HG03469 (cell line): ENCODE measurements around the gene KSR1.

Source experiments
- ATAC-seq: cut with Tn5 transposase; IDR thresholded peaks from one replicate; pipeline ENCODE4 v1.9.1; 2021; ENCODE audit warnings: mild to moderate bottlenecking, moderate library complexity, moderate number of reproducible peaks; ENCODE audit not compliant: unreplicated experiment

The KSR1 gene

DNA sequence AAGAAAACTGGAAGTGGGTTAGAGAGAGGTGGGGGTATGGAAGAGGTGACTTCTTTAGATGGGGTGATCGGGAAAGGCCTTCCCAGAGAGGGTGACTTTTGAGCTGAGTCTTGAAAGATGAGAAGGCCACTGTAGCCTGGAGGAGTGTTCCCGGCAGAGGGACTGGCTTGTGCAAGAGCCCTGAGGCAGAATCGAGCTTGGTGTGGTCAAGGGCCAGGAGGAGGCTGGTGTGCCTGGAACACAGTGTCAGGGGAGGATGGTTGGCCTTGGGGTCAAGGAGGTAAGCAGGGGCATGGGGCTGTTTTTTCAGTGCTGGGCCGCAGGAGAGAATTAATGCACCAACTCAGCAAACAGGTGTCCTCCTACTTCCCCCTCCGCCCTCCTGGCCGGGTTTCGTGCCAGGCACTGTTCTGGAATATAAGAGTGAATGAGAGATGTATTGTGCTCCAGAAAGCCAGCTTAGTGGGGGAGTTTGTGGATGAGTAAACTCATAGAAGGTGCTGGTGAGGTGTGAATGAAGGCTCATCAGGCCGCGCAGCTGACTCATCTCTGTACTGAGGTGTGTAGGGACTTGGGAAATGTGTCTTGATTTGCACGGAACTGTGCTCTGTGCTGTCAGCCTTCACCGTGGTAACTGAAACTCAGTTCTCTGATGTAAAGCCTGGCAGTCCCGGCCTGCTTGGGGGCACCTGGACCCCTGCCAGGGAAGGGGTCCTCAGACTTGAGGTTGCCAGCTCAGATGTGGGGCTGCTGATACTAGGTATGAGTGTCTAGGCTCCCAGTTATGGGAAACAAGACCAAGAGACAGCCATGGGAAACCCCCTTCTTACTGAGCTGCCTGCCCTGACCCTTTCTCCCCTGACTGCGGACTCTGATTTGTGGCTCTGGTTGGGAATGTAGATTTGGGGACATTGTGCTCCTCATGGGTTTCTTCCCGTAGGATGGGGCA is 15.3 kb downstream of the KSR1 start:
- peak; percentile 60 for ATAC-seq

DNA sequence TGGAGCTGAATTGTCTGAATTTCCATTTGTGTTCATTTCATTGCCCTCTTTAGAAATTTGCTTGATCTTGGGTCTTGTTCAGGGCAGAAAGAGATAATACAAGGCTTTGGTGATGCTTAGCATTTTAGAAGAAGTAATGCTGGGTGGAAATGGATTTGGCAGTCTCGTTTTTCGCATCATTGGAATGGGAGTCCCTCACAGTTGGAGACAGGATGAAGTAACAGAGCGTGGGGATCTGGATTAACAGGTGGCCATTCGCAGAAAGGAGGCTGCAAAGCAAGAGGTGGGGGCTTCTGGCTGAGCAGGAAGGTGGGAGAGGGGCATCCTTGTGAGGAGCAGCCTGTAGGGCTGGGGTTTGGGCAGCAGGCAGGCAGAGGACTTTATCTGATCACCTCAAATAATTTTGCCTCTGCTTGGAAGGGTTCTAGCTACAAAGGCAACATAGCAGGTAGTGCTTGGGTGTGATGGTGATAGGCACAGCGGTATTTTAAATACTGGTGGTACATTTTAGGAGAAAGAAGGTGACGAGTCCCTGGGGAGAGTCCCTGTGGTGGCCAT is 17.0 kb downstream of the KSR1 start:
- ATAC-seq = no peak

DNA sequence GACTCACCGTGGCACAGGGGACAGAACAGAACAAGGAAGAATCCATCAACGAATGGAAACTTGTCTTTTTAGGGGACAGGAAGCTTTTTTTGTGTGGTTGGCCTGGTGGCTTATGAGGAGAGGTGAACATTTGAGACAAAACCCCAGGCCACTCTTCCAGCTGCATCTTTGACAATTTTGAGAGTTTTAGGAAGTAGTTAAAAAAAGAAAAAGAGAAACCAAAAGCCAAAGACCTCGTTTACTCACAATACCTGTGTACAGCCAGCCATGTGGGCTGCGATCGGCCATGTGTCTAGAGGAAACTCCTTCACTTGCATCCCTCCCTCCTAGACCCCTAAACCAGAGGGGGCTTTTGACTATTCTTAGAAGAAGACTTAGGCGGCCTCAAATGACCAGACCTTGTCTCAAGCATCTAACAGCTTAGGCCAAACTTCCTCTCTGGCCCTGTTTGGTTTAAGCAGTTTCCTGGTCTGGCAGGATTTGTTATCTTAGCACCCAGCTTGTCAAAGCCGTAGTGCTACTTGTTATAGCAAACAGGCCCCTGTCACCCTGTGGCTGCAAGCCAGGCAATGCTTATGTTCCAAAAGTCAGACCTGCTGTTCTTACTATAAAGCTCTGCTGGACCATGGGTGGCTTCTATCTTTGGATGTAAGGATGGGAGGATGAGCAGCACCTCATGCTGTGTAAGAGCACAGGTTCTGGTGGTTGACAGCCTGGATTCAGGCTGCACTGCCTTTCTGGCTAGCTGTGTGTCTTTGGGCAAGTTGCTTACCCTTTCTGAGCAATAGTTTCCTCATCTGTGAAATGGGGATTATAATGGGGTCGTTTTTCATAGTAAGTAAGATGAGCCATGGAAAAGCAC is 17.7 kb downstream of the KSR1 start:
- ATAC-seq = peak; percentile 26

DNA sequence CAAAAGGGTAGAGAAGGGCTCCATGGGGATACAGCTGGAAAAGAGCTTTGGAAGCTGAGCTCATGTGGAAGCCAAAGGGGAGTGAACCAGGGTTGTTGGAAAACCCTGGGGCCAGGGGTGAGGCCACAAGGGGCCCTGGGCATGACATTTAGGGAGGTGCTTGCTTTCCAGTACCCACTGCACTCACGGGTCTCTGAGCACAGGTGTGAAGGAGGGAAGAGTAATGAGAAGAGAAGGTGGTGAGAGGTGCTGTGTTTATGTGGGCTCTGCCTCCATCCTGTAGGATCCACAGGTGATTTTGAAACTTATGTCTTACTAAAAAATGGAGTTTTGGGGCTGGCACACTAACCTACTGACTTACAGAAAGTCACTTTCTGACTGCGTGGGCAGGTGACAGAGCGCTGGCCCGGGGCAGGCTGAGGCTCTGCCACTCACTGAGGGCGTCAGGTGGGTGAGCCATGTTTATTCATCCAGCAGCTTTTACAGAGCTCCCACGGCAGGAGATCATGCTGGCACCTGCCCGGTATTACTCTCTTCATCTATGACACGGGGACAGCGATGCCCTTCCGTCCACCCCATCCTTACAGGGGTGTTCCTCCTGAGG is 18.9 kb downstream of the KSR1 start:
- ATAC-seq = no peak

DNA sequence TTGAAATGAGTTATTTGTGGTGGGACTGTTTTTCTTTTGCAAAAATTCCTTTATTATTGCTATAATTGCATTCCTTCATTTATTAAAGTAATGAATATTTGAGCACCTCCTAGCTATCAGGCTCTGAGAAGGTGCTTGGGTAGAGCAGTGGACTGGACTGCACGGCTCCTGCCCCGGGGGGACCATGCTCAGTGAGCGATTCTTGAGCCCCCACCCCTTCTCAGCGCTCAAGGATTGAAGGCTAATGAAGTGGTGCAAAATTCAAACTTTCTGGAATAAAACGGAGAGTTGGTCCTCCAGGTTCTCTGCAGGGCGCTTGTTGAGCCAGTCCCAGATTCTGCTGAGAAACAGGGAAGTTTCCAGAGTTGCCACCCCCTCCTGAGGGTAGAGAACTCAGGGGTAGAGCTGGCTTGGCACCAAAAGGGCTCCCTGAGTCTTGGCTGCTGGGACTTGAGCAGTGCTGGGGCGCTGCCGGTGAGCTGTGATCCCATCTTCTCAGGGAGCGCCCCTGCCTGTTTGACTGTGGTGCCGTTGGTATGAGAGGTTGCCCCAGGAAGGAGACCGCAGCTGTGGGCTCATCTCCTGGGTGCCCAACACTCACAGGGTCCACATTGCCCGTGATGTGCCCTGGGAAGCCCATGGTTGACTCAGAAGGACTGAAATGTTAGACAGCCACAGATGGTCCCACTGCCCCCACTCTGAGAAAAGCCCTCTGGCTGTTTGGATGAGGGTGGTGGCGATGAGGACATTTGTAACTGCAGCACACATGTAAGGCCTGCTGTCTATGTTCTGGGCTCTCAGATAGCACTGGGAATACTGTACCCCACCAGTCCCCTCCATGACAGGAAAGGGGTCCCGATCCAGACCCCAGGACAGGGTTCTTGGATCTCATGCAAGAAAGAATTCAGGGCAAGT is 20.0 kb downstream of the KSR1 start:
- no peak for ATAC-seq

DNA sequence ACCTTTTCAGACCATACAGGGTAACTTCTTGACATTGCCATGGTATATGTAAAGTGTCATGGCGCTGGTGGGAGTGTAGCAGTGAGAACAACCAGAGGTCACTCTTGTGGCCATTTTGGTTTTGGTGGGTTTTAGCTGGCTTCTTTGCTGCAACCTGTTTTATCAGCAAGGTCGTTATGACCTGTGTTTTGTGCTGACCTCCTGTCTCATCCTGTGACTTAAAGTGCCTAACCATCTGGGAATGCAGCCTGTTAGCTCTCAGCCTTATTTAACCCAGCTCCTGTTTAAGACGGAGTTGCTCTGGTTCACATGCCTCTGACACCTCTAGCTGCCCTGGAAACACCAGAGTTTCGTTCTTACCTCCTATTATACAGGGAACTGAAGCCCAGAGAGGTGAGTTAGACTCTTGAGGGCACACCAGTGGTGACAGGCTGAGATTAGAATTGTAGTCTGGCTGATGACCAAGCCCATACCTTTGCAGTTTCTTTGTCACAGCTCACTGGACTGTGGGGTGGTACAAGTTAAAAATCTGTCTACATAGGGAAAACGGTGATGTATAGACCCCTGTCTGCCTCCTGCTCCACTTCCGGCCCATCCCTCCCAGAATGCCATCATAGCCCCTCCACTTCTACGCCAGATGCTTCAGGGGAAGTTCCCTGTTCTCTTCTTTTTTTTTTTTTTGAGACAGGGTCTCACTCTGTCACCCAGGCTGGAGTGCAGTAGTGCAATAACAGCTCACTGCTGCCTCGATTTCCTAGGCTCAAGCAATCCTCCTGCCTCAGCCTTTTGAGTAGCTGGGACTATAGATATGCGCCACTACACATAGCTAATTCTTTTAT is 21.0 kb downstream of the KSR1 start:
- no peak for ATAC-seq

DNA sequence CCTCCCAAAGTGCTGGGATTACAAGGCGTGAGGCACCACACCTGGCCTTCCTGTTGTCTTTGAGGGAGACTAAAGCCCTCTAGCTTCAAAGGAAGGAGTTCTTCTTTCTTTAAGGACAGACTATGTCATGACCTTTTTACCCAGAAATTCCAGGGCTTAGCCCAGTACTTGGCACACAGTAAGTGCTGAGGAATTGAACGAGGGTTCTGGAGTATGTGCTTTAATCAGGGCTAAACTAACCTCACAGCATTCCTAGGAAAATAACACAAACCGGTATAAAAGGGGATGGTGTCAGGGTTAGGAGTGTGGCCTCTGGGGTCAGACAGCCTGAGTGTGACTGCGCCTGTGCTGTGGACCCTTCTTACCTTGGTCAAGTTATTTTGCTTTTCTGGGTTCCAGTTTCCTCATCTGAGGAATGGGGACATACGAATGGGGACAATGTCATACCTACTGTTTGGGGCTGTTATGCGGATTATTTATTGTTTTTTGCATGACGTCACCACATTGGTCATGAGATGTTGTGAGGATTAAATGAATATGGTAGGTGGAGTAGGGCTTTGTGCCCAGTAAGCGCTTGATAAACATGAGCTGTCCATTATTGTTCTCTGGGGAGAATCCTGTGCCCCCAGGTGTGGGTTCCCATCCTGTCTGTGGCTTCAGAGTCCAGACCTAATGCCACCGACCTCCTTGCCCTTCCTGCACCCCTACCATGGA is 21.9 kb downstream of the KSR1 start:
- ATAC-seq = no peak

DNA sequence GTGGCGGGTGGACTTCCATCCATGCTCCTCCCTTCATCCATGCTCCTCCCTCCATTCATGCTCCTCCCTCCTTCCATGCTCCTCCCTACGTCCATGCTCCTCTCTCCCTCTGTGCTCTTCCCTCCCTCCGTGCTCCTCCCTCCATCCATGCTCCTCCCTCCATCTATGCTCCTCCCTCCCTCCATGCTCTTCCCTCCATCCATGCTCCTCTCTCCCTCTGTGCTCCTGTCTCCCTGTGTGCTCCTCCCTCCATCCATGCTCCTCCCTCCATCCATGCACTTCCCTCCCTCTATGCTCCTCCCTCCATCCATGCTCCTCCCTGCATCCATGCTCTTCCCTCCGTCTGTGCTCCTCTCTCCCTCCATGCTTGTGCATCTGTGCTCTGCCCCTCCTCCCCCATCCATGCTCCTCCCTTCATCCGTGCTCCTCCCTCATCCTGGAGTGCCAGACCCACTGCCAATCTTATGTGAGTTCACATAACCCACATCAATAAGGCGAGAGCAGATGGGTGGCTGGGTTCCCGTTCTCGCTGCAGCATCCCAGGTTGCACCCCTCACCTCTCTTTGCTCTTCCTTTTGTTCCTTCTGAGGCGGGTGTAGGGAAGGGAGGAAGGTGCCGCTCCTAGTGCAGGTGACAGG is 22.8 kb downstream of the KSR1 start:
- ATAC-seq = no peak

DNA sequence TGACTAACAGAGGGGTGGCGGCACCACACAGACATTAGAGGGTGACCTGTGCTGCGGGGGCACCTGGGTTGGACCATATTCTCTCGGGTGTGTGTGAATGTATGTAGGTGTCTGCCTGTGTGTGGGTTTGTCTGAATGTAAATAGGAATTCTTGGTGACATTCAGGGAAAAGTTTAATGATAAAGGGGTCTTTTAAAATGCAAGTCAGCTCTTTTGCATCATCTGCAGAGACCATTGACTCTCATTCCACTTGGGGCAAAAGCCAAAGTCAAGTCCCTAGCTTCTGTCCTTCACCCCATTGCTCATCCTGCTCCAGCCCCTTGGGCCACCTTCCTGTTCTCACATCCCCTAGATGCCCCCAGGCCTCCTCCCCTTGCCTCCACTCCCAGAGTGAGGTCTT is 23.6 kb downstream of the KSR1 start:
- no peak for ATAC-seq

DNA sequence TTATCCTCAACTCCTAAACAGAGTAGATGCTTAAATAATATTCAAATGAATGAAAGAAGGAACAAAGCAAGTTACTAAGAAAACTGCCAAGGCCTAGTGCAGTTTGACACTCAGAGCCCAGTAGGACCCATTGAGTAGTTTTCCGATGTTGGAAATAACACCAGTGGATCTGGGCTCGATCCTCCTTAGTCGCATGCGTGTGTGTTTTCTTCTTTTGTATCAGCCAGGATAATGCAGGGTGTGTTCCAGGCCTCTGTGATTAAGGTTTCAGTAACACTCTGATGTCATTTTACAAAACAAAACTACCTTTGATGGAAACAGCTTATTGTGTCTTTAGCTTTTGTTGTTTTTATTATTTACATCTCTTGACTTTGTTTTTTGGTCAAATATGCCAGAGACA is 24.5 kb downstream of the KSR1 start:
- no peak for ATAC-seq

DNA sequence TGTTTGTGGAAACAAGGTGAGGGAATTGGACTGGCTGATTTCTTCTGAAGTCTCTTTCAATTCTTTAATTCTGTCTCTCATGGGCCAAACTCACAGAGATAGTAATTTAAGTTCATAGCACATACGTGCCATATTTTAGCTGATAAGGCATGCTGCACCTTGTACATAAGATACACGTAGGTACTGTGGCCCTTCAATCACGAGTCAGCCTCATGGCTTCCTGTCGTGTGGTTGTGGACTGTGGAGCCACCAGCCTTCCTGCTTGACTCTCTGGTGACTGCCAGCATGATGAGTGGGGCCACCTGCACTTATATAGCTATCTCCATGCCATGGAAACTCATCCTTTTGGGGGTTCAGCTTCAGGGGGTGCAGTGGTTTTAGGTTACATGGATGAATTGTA is 25.1 kb downstream of the KSR1 start:
- peak; percentile 44 for ATAC-seq

DNA sequence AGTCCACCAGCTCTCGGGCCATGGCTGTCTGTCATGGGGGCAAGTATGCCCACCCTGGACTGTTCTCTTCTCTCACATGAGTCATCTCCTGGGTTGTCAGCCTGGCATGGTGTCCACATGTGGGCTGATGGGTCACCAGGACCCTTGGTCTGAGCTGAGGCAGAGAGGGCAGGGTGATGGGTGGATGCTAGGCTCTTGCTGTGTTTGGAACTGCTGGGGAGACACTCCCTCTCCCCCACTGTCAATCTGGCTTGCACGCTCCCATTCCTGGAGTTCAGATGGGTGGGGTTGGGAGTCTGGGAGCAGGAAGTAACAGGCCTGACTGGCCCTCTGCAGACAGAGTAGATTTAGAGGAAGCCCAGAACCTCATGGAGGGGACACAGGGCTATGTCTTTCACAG is 28.9 kb downstream of the KSR1 start:
- ATAC-seq = no peak

DNA sequence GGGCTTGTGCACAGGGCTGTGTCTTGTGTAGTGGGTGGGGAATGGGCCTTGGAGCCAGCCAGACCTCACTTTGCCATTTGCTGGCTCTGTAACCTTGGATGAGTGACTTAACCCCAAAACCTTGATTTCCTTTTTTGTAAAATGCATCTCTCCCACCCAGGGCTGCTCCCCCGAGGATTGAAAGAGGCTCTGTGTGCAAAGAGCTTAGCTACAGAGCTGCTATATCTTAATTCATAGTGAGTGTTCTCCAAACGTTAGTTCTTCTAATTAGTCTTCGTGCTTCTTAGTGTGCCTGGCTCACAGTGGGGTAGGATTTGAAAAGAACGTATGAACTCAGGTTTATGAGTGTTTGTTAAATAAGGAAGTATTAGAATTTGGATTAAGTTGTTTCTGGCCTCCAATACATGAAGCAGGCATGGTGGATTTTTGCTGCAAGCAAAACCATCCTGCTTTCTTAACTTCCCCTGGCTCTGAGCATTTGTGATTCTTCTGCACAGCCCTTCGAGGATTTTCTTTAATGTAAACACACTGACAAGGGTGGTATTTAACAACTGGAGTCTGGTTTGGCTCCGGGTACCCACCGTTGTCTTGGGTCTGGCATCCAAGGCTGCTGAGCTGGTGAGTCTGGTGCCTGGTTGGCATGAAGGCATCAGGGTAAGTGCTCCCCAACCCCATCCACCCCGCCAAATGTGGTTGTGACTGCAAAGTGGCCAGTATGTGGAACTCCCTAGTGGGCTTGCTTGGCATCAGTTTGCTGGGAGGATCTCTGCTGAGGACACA is 29.7 kb downstream of the KSR1 start:
- ATAC-seq = no peak

DNA sequence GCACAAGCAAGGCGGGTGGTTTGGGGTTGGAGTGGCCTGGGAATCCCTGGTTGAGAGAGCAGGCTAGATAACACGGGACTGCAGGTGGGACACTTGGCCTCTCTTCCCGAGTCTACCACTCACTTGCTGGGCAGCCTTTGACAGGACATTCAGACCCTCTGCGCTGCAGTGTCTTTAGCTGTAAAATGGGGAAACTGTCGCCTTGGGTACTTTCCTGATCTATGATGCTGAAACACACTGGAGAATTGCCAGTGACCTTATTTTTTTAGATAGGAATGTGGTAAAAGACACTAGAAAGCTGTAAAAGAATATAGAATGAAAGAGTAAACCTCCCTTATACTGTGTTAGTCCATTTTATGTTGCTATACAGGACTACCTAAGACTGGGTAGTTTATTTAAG is 30.5 kb downstream of the KSR1 start:
- no peak for ATAC-seq

DNA sequence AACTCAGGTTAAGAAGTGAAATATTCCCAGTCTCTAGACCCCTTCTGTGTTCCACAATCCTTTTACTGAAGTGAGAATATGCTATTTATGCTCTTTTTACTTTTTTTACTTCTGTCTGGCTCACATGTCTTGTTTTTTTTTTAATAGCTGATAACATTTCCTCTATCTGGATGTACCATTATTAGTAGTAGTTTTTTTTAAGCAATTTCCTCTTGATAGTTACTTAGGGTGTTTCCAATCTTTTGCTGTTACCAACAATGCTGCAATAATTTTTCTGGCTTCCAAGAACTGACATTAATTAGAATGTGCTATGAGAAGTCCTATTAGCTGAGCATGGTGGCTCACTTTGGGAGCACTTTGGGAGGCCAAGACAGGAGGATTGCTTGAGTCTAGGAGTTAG is 32.0 kb downstream of the KSR1 start:
- no peak for ATAC-seq

DNA sequence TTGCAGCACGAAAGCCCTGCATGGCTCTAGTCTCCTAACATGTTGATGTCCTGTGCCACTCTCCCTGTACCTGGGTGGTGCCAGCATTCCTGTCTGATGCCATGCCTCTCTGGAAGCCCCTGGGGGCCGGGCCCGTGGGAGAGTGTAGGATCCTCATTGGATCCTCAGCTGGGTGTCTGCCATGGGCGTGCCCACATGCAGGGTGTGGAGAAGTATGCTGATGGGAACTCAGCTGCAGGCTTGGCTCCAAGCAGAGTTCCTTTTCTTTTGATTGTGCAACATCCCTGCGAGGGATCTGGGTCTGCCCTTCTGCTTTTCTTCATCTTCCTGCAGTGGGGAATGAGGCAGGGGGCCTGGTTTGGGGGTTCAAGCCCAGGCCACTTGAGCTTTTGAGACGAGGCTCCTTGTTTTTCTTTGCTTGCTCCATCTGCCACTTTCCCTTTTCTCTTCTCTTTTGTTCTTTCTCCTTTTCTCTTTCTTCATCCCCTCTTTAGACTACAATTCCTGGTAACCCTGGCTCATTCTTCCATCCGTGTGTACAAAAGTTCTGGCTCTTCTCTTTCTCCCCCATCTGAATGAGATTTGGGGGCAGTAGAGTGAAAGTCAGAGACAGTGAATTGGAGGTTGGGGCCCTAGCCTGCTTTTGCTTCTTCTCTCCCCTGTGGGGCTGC is 32.9 kb downstream of the KSR1 start:
- ATAC-seq = no peak

DNA sequence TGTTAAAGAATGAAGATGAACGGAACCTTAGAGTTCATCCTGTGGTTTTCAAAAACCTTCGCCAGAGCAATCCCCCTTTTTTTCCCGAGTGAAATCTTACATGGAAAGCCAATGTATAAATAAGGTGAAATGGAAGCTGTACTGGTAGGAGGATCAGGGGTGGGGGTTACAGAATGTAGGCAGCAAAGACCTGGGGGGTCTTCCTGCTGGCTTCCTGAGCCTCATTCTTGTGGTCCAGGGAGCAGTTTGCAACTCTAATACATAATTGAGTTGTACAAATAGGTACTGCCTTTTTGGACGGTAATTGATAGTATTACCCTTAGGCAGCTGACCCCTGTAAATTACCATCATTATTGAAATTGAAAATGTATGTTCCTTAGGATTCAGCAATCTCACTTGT is 34.1 kb downstream of the KSR1 start:
- no peak for ATAC-seq
